Measurements from ENCODE around the gene PTRH1. TPM values are rescaled to one million over a fixed set of nuclear protein-coding genes. Genes with fewer than 3 reads are reported as not detected.
A peak's percentile ranks its signal among the peaks of the same experiment; 100 is the strongest.

PTRH1 gene
- total and polyA plus RNA-seq, 2 of the 13 experiments (the other 11 are each of a cell fraction or from before 2014, with no cell fraction given), result 4.0 to 10.4 TPM

DNA sequence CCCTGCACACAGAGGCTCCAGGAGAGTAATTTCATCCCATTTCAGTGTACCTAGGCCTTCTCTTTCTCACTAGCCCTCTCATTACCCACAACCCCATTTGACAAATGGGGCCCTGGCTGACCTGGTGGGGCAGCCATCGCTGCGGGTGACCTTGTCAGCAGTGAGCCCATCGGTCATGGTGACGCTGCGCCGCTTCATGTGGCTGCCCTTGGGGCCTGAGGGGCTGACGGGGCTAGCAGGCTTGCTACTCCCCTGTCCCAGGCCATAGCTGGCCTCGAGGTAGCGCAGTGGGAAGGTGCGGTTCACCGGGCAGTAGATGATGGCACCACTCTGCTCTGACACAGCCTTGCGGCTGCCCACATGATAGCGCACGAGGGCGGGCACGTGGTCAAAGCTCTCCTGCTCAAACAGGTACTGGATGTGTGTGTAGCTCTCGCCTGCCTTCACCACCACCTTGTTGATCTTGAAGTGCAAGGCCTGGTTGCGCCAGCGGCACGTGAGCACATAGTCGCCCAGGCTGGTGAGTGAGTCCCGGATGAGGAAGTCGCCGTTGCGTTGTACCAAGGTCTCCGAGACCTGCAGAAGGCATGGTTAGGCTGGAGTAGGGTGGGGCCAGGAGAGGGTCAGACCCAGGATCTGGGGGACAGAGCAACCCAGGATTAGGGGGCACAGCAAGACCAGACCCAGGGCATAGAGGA is 33.8 kb upstream of the PTRH1 start:
- 71% methylated on average over 11 of the region's 26 CpGs for WGBS (ENCODE audit: low lambda C conversion rate)
- Histone ChIP-seq H4K20me1 (ENCODE audit: insufficient read depth, low read length) (no peaks in the 10 kb centered on the region), H3K4me1 (ENCODE audit: insufficient read depth, low read length) (no peaks in the 10 kb centered on the region), H3K27me3 (ENCODE audit: control insufficient read depth in 1 of 2, insufficient read depth in 2 of 2, low read length in 2 of 2) (peaks cover 4 to 59% of the 10 kb centered on the region in 2 experiments; a peak in 3 of 5 replicates), H3K4me2 (ENCODE audit: low read depth, low read length) (no peak overlapping the region), H3K9ac (ENCODE audit: insufficient read depth, low read depth, low read length) (no peak overlapping the region), H2AFZ (ENCODE audit: low read length) (no peak overlapping the region), H3K79me2 (ENCODE audit: insufficient read depth, low read length) (no peaks in the 10 kb centered on the region), H3K9me3 (ENCODE audit: low read length) (no peaks in the 10 kb centered on the region), H3K36me3 (replicated peaks in 1 of 2; ENCODE audit: control insufficient read depth in 1 of 2, insufficient read depth in 2 of 2, low read length in 2 of 2) (no peaks in the 10 kb centered on the region), H3K27ac (ENCODE audit: extremely low read length, insufficient read depth, low read length) (no peak overlapping the region), H3K4me3 (replicated peaks in 1 of 3; ENCODE audit: insufficient read depth in 1 of 3, low read depth in 2 of 3, low read length in 3 of 3) (no peak overlapping the region)
- ChIA-PET CTCF (ENCODE audit: low intra/inter-chr PET ratio, low total read pairs) (no interaction called here), POLR2A (no interaction called here)
- FAIRE-seq, result no peak
- in situ Hi-C loops (cut with HindIII; ENCODE audit: extremely low pct_ligation_motif_present, low pct_unique_long_range_greater_than_20kb) (no loop called here), intact Hi-C loops (cut with micrococcal nuclease; ENCODE audit: unreplicated experiment) (no loop called here)
- DNase-seq (ENCODE audit: low spot score), result no peak
- TF ChIP-seq, protein P1, sequence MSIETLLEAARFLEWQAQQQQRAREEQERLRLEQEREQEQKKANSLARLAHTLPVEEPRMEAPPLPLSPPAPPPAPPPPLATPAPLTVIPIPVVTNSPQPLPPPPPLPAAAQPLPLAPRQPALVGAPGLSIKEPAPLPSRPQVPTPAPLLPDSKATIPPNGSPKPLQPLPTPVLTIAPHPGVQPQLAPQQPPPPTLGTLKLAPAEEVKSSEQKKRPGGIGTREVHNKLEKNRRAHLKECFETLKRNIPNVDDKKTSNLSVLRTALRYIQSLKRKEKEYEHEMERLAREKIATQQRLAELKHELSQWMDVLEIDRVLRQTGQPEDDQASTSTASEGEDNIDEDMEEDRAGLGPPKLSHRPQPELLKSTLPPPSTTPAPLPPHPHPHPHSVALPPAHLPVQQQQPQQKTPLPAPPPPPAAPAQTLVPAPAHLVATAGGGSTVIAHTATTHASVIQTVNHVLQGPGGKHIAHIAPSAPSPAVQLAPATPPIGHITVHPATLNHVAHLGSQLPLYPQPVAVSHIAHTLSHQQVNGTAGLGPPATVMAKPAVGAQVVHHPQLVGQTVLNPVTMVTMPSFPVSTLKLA (IDR thresholded peaks at IDR 0.05), result peak; percentile 30; the same call in 1 of the 2 replicates
- TF ChIP-seq, protein P2, sequence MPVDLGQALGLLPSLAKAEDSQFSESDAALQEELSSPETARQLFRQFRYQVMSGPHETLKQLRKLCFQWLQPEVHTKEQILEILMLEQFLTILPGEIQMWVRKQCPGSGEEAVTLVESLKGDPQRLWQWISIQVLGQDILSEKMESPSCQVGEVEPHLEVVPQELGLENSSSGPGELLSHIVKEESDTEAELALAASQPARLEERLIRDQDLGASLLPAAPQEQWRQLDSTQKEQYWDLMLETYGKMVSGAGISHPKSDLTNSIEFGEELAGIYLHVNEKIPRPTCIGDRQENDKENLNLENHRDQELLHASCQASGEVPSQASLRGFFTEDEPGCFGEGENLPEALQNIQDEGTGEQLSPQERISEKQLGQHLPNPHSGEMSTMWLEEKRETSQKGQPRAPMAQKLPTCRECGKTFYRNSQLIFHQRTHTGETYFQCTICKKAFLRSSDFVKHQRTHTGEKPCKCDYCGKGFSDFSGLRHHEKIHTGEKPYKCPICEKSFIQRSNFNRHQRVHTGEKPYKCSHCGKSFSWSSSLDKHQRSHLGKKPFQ (CRISPR knock-in tag; IDR thresholded peaks at IDR 0.05; ENCODE audit: insufficient replicate concordance), result no peak
- BruUV-seq (replicated peaks), result no TSS peak
- ATAC-seq, result no peak
